Fibroblast of lung (primary cell): ENCODE results near the gene ACSM3.

Experiments used
- EZH2 ChIP-seq: IDR thresholded peaks from 2 replicates; pipeline ENCODE4 v1.5.1; 2012; ENCODE audit warnings: low read length, control low read depth, mild to moderate bottlenecking; ENCODE audit errors: missing control alignments
- TF ChIP-seq, protein P1 (sequence below), 2 donors: IDR thresholded peaks in 1 of 2; conservative IDR thresholded peaks in 1 of 2; 1 replicate in 1 of 2; 2 replicates in 1 of 2; pipeline ENCODE4 v1.5.1; 2011 to 2012; ENCODE audit warnings: low read length in 2 of 2, control low read depth in 1 of 2, inconsistent platforms in 1 of 2, low read depth in 1 of 2, mild to moderate bottlenecking in 1 of 2

GRCh38 chr16:20774703-20775362, 11.0 kb downstream of the ACSM3 start:
- TF ChIP-seq, protein P1, sequence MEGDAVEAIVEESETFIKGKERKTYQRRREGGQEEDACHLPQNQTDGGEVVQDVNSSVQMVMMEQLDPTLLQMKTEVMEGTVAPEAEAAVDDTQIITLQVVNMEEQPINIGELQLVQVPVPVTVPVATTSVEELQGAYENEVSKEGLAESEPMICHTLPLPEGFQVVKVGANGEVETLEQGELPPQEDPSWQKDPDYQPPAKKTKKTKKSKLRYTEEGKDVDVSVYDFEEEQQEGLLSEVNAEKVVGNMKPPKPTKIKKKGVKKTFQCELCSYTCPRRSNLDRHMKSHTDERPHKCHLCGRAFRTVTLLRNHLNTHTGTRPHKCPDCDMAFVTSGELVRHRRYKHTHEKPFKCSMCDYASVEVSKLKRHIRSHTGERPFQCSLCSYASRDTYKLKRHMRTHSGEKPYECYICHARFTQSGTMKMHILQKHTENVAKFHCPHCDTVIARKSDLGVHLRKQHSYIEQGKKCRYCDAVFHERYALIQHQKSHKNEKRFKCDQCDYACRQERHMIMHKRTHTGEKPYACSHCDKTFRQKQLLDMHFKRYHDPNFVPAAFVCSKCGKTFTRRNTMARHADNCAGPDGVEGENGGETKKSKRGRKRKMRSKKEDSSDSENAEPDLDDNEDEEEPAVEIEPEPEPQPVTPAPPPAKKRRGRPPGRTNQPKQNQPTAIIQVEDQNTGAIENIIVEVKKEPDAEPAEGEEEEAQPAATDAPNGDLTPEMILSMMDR (conservative IDR thresholded peaks at IDR 0.05 in 1 of 2, IDR thresholded peaks at IDR 0.05 in 1 of 2; ENCODE audit: low read depth in 1 of 2, low read length in 2 of 2) = peak; percentile 66 to 87
- no peak for TF ChIP-seq EZH2
